Neuronal stem cell (in vitro differentiated cells): ENCODE data around the gene PDZRN3.

Experiments
- DNase-seq: peaks from one replicate; pipeline ENCODE4 v3.0.0-alpha.2; 2013; ENCODE audit warnings: low spot score
- H2AFZ ChIP-seq: one replicate; pipeline ENCODE4 v1.6.1; 2013; ENCODE audit warnings: mild to moderate bottlenecking, low read length, inconsistent platforms
- H2AK5ac ChIP-seq: 2 replicates; pipeline ENCODE4 v1.6.1; 2013; ENCODE audit warnings: low read depth, mild to moderate bottlenecking, inconsistent platforms, low read length, moderate library complexity, mixed read lengths
- H2BK120ac ChIP-seq: 2 replicates; pipeline ENCODE4 v1.6.1; 2013; ENCODE audit warnings: low read depth, mild to moderate bottlenecking, inconsistent platforms, low read length, moderate library complexity, mixed read lengths
- H2BK12ac ChIP-seq: one replicate; pipeline ENCODE4 v1.6.1; 2013; ENCODE audit warnings: low read length, inconsistent platforms
- H2BK15ac ChIP-seq: 2 replicates; pipeline ENCODE4 v1.6.1; 2013; ENCODE audit warnings: mild to moderate bottlenecking, low read length, inconsistent platforms, mixed read lengths
- H2BK5ac ChIP-seq: one replicate; pipeline ENCODE4 v1.6.1; 2013; ENCODE audit warnings: inconsistent platforms, mild to moderate bottlenecking, low read length, moderate library complexity
- H3K14ac ChIP-seq: one replicate; pipeline ENCODE4 v1.6.1; 2013; ENCODE audit warnings: low read length, inconsistent platforms
- H3K18ac ChIP-seq: 2 replicates; pipeline ENCODE4 v1.6.1; 2013; ENCODE audit warnings: low read length, inconsistent platforms
- H3K23ac ChIP-seq: 2 replicates; pipeline ENCODE4 v1.6.1; 2013; ENCODE audit warnings: low read depth, mild to moderate bottlenecking, mixed read lengths, low read length, inconsistent platforms; ENCODE audit not compliant: poor library complexity
- H3K27ac ChIP-seq: replicated peaks from 3 replicates; pipeline ENCODE4 v1.5.1; 2013; ENCODE audit warnings: low read length, inconsistent platforms
- H3K27me3 ChIP-seq, 3 experiments: 2 replicates each; pipeline ENCODE4 v1.6.1; 2013; ENCODE audit warnings: low read length in 3 of 3, mild to moderate bottlenecking in 2 of 3, inconsistent platforms in 1 of 3, low read depth in 1 of 3, mixed read lengths in 1 of 3, moderate library complexity in 1 of 3; ENCODE audit not compliant: control insufficient read depth in 3 of 3, insufficient read depth in 3 of 3
- H3K36me3 ChIP-seq, 2 donors: replicated peaks in 1 of 2; 2 replicates each; pipeline ENCODE4 v1.6.1; 2013; ENCODE audit warnings: low read length in 2 of 2; ENCODE audit not compliant: control insufficient read depth in 2 of 2, insufficient read depth in 2 of 2
- H3K4ac ChIP-seq: 2 replicates; pipeline ENCODE4 v1.6.1; 2013; ENCODE audit warnings: inconsistent platforms, mild to moderate bottlenecking, low read length, moderate library complexity
- H3K4me1 ChIP-seq, 2 donors: 1 replicate in 1 of 2; 2 replicates in 1 of 2; pipeline ENCODE4 v1.6.1; 2013; ENCODE audit warnings: low read length in 2 of 2, low read depth in 1 of 2; ENCODE audit not compliant: control insufficient read depth in 2 of 2, insufficient read depth in 1 of 2
- H3K4me2 ChIP-seq: one replicate; pipeline ENCODE4 v1.6.1; 2013; ENCODE audit warnings: mild to moderate bottlenecking, low read length, inconsistent platforms; ENCODE audit not compliant: insufficient read depth, poor library complexity, severe bottlenecking
- H3K4me3 ChIP-seq, 2 donors: 2 replicates each; pipeline ENCODE4 v1.5.1; 2013; ENCODE audit warnings: low read length in 2 of 2, mild to moderate bottlenecking in 2 of 2, inconsistent platforms in 1 of 2, moderate library complexity in 1 of 2
- H3K79me1 ChIP-seq: one replicate; pipeline ENCODE4 v1.6.1; 2013; ENCODE audit warnings: low read depth, mild to moderate bottlenecking, inconsistent platforms, low read length, moderate library complexity
- H3K9ac ChIP-seq: one replicate; pipeline ENCODE4 v1.6.1; 2013; ENCODE audit warnings: mild to moderate bottlenecking, low read depth, low read length, inconsistent platforms; ENCODE audit not compliant: poor library complexity
- H3K9me3 ChIP-seq, 2 donors: replicated peaks in 1 of 2; 2 replicates each; pipeline versions ENCODE3 to v1.6.1; 2013; ENCODE audit warnings: low read length in 2 of 2, mild to moderate bottlenecking in 2 of 2, inconsistent platforms in 1 of 2, low read depth in 1 of 2, mixed read lengths in 1 of 2, moderate library complexity in 1 of 2; ENCODE audit not compliant: control insufficient read depth in 2 of 2, insufficient read depth in 1 of 2
- H4K8ac ChIP-seq: one replicate; pipeline ENCODE4 v1.6.1; 2013; ENCODE audit warnings: low read depth, mild to moderate bottlenecking, inconsistent platforms, low read length, moderate library complexity
- H4K91ac ChIP-seq: one replicate; pipeline ENCODE4 v1.6.1; 2013; ENCODE audit warnings: low read length, low read depth, mild to moderate bottlenecking, inconsistent platforms; ENCODE audit not compliant: poor library complexity
- WGBS, 2 donors: extraction: QIAGEN DNeasy Blood & Tissue Kit; methylation state at CpG; one replicate each; pipeline ENCODE4 v1.1.7; 2013; ENCODE audit warnings: missing lambda C conversion rate in 2 of 2, mixed read lengths in 1 of 2; ENCODE audit not compliant: insufficient read length in 2 of 2, insufficient replicate concordance in 1 of 2; ENCODE audit errors: extremely low coverage in 2 of 2; 5-methylcytosine and 5-hydroxymethylcytosine counted together

PDZRN3 gene

DNA sequence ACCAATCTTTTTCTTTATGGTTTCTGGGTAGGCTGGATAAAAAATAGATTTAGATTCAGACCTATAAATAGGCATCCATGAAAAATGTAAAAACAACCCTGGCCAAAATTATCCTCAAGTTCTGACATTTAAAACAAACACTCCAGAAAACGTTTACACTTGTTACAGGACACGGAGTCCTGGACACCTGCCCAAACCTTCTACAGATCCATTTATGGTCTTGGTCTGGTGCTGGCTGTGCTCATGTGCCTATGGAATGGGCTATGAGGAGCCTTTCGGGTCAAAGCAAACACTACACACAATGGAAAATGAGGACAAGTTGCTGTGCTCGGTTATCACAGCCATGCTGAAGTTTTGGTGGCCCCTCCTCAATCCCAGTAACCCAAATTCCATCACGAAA is 108.1 kb downstream of the PDZRN3 start:
- Histone ChIP-seq H4K8ac (no peak overlapping the region), H3K4ac (no peak overlapping the region), H3K27ac (no peak overlapping the region), H3K36me3 (no peaks in the 10 kb centered on the region), H2AFZ (no peak overlapping the region), H2BK15ac (no peak overlapping the region), H3K9me3 (no peaks in the 10 kb centered on the region), H3K27me3 (no peaks in the 10 kb centered on the region), H3K79me1 (no peaks in the 10 kb centered on the region), H2BK12ac (no peak overlapping the region), H3K23ac (no peak overlapping the region), H3K9ac (no peak overlapping the region), H3K4me2 (no peak overlapping the region), H2BK5ac (no peak overlapping the region), H3K4me3 (no peak overlapping the region), H2AK5ac (no peak overlapping the region), H2BK120ac (no peak overlapping the region), H3K4me1 (peaks cover 2 to 4% of the 10 kb centered on the region in 2 donors), H4K91ac (no peak overlapping the region), H3K14ac (no peak overlapping the region), H3K18ac (no peak overlapping the region)
- WGBS, 2 donors, result no CpG with 5 or more reads among the region's 5 CpGs
- no peak for DNase-seq

DNA sequence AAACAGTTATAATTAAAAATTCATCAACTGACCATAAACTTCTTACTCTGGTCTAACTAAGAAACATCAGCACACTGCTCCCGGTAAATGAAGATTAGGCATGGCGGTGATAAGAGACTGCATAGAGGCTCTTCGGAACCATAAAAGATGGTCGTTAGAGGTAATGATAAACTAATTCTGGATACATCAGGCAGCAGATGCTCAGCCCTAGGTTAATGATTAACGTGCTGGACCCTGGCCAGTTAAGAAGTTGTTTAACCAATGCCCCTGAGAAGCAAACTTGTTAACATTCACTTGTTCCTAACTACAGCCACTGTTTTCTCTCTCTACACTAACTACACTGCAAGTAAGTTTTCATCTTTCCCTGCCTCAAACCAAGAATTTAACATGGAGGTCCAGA is 111.5 kb downstream of the PDZRN3 start:
- Histone ChIP-seq H3K4ac (no peak overlapping the region), H2AFZ (no peak overlapping the region), H3K14ac (no peak overlapping the region), H3K4me1 (peaks cover 4 to 15% of the 10 kb centered on the region in 2 donors), H2BK12ac (no peak overlapping the region), H2AK5ac (no peak overlapping the region), H3K23ac (no peak overlapping the region), H3K4me3 (no peak overlapping the region), H4K8ac (no peak overlapping the region), H3K27me3 (no peaks in the 10 kb centered on the region), H2BK15ac (no peak overlapping the region), H3K36me3 (no peaks in the 10 kb centered on the region), H2BK5ac (no peak overlapping the region), H3K18ac (no peak overlapping the region), H3K9me3 (no peaks in the 10 kb centered on the region), H3K79me1 (no peaks in the 10 kb centered on the region), H3K27ac (no peak overlapping the region), H3K9ac (no peak overlapping the region), H2BK120ac (no peak overlapping the region), H3K4me2 (no peak overlapping the region), H4K91ac (no peak overlapping the region)
- DNase-seq, result no peak
- no CpG with 5 or more reads among the region's 5 CpGs for WGBS, 2 donors

DNA sequence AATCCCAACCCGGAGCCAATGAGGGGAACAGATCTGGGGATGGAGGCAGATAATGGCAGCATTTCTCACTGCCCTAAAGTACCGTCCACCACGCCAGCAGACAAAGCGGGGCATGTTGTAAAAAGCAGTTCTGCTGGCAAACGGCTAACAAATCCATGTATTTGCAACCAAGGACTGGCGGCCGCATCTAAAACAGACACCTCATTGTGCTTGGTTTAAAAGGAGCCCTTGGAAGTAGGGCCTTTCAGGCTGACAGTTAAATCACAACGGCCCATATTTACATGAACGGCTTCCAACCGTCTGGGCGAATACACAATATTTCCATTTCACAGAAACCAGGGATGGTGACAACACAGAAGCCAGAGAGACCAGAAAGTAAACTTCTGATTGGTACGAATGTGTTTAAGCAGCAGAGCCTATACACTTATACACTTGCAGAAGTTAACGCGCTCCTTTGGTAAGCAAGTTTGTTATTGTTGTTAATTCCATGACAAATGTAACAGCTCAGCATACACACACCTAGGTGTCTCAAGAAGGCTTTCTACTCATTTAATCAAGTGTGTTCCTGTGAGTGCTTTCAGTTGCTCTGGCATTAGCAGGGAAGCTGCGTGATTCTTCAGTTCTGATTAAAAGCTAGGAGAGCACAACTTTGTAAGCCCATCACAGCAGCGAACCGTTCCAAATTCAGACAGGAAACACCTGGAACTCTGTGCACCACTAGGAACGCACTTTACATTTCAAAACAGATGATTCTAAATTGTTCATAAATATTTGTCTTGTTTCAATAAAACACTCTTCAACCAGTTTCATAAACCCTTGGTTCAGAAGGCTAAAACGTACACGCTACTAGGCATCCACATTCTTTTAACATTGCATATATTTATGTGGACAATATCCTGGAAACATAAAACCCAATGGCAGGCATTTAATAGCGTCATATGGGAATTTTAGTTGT is 112.9 kb downstream of the PDZRN3 start:
- no peak overlapping the region for H3K27ac ChIP-seq
- no peak overlapping the region for H2BK12ac ChIP-seq
- no peak overlapping the region for H2BK120ac ChIP-seq
- H2BK15ac ChIP-seq, result no peak overlapping the region
- no peak for DNase-seq
- no peak overlapping the region for H3K4me2 ChIP-seq
- H3K4me3 ChIP-seq, result no peak overlapping the region
- no peak overlapping the region for H3K4ac ChIP-seq
- no peaks in the 10 kb centered on the region for H3K9me3 ChIP-seq
- no peak overlapping the region for H3K9ac ChIP-seq
- H4K8ac ChIP-seq, result no peak overlapping the region
- H3K4me1 ChIP-seq, result peaks cover 4 to 15% of the 10 kb centered on the region in 2 donors
- no peak overlapping the region for H3K23ac ChIP-seq
- no peak overlapping the region for H4K91ac ChIP-seq
- H2BK5ac ChIP-seq, result no peak overlapping the region
- no peaks in the 10 kb centered on the region for H3K27me3 ChIP-seq
- no peak overlapping the region for H2AK5ac ChIP-seq
- H3K36me3 ChIP-seq, result no peaks in the 10 kb centered on the region
- H3K79me1 ChIP-seq, result no peaks in the 10 kb centered on the region
- H3K14ac ChIP-seq, result no peak overlapping the region
- peak overlapping the region; percentile 32 for H3K18ac ChIP-seq
- peak overlapping the region; percentile 68 for H2AFZ ChIP-seq
- WGBS, 2 donors, result no CpG with 5 or more reads among the region's 21 CpGs

DNA sequence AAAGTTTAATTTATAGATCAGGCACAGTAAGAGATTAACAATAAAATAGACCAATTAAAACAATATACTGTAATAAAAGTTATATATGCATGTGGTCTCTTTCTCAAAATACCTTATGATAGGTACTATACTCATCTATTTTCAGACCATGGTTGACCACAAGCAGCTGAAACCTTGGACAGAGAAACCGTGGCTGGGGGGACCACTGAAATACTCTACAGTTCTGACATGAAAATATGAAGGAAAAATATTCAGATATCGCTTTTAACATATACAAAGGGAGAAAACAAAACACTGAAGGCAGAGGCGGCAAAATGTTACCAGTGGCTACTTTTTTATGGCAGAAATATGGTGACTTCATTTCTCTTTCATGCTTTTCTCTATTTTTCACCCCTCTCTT is 114.0 kb downstream of the PDZRN3 start:
- no peak overlapping the region for H2BK120ac ChIP-seq
- no peak overlapping the region for H2BK12ac ChIP-seq
- H3K4me1 ChIP-seq, result peaks cover 4 to 15% of the 10 kb centered on the region in 2 donors
- no peak for DNase-seq
- H3K9me3 ChIP-seq, result no peaks in the 10 kb centered on the region
- H2AK5ac ChIP-seq, result no peak overlapping the region
- H4K8ac ChIP-seq, result no peak overlapping the region
- no peaks in the 10 kb centered on the region for H3K36me3 ChIP-seq
- H3K4ac ChIP-seq, result no peak overlapping the region
- no peak overlapping the region for H2BK15ac ChIP-seq
- no CpG with 5 or more reads among the region's 3 CpGs for WGBS, 2 donors
- H3K4me2 ChIP-seq, result no peak overlapping the region
- no peak overlapping the region for H3K14ac ChIP-seq
- H3K79me1 ChIP-seq, result no peaks in the 10 kb centered on the region
- H4K91ac ChIP-seq, result no peak overlapping the region
- no peak overlapping the region for H3K9ac ChIP-seq
- H2BK5ac ChIP-seq, result no peak overlapping the region
- no peak overlapping the region for H2AFZ ChIP-seq
- no peaks in the 10 kb centered on the region for H3K27me3 ChIP-seq
- no peak overlapping the region for H3K23ac ChIP-seq
- H3K4me3 ChIP-seq, result no peak overlapping the region
- H3K27ac ChIP-seq, result no peak overlapping the region
- H3K18ac ChIP-seq, result no peak overlapping the region
